SHP77 (cell line): Measurements from ENCODE around the gene CLN5.
"Not testable (repeated sequence)": the region's sequence is repeated elsewhere in the genome, so short reads cannot be mapped to it uniquely, and the experiment has no call there.

ENCODE experiments used
- DNase-seq, 2 experiments: peaks; one replicate each; lab custom pipeline; 2025; lab: John Stamatoyannopoulos, UW

Gene CLN5

DNA sequence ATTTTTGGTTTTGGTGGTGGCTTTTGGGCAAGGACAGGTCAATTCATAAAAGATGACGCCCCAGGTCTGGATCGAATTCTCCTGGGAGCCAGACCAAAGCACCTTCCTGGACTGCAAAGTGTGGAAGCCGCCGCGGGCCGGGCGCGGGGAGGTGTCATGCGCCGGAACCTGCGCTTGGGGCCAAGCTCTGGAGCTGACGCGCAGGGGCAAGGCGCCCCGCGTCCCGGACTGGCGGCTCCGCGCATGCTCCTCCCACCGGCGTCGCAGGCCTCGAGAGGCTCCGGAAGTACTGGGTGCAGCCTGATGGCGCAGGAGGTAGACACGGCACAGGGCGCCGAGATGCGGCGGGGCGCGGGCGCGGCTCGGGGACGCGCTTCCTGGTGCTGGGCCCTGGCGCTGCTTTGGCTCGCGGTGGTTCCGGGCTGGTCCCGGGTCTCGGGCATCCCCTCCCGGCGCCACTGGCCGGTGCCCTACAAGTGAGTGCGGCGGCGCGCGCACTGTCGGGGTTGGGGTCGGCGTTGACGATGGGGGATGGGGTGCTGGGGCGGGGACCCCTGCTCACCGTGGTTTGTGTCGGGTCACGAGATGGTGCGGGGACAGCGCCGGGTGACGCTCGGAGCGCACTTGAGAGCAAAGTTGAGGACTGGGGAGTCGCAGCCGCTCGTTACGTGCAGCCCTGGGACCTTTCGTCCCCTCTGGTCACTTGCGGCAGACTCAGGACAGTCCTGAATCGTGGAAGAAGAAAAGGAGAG is at the start of gene CLN5:
Gene CLN5, plus strand, starts transcription at position 286 of the 752 bp plus-strand sequence. Its CDS starts 18 bp downstream, at position 304.
- peak; percentile 83 to 85 for DNase-seq

DNA sequence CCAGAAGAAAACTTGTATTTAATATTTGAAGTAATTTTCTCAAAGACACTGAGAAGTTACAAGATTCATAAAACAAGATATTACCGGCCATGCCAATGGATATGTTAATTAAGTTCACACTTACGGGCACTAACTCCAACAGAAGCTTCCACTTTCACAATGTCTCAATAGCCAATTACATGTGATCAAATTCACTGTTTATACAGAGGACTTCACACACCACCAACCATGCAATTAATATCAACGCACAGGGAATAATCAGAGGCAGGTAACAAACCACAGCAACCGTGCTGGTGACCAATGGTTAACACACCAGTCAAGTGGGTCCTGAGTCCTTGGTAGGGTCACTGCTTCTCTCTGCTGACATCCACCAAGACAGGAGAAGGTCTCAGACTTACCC is 49.5 kb upstream of the CLN5 start:
- no peak for DNase-seq

DNA sequence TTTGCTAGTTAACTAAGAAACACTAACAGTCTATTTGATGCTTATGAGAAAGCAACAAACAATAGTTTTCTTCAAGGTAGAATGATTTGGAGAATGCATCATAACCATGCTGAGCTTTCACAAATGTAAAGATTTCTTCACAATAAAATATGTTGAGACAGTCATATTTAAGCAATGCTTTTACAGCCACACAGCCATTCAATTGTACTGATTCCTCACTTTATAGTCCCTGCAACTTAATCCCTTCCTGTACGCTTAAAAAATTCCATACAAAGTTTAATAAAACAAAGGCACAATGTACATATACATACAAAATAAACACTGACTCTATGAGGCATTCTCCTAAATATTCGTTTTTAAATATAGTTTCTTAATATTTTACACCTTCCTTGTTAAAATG is 48.2 kb upstream of the CLN5 start:
- DNase-seq, result no peak

DNA sequence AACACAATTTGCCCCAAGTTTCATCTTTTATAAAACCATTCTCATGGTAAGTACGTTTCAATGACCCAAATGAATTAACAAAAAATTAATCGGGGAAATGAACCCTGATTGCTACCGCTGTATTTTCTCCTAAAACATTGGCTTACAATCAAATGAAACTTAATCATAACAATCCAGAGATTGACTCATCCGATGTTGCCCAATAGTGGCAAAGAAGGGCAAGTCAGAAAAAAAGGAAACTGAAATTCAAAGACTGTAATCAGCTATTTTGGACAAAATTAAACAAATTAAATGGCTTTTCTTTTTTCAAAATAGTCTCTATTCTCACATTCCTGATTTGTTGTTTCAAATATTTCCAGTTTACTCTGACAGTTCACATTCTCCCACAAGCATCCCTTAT is 47.4 kb upstream of the CLN5 start:
- no peak for DNase-seq

DNA sequence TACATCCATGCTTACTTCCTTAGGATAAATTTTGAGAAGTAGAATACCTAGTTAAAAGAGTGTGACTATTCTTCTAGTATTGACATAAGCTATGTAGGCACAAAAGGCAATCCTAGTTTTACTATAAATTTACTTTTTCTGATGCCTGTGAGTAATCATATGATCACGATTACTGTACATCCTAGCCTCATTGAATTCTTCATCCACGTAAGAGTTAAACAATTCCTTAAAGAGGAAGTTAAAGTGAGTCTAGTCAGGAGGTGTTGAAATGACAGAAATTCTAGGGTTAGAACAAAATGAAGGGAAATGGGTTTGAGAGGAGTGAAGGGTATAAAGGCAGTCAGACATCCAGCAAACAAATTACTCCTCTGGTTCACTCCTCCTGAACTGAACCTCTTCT is 43.7 kb upstream of the CLN5 start, which contains the start of gene ACOD1:
Gene ACOD1, plus strand, starts transcription at position 363 of the 400 bp plus-strand sequence. CDS start 48 bp downstream, outside the sequence.
- DNase-seq, result no peak

DNA sequence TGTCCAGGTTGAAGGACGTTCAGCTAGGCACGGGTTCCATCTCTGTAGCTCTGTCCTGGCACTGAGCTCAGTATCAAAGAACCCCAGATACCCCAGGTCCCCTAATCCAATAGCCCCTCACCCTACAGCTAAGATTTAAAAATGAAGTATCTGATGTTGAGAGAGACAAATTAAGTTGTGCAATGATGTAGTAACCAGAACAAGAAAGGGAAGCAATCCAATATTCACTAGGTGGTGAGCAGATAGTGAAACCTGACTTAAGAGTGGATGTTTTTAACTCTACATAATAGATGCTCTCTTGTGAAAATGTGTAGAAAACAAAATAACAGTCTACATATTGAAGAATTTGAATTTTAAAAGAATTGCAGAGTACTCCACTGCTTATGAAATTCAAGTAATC is 41.8 kb upstream of the CLN5 start:
- DNase-seq, result no peak

DNA sequence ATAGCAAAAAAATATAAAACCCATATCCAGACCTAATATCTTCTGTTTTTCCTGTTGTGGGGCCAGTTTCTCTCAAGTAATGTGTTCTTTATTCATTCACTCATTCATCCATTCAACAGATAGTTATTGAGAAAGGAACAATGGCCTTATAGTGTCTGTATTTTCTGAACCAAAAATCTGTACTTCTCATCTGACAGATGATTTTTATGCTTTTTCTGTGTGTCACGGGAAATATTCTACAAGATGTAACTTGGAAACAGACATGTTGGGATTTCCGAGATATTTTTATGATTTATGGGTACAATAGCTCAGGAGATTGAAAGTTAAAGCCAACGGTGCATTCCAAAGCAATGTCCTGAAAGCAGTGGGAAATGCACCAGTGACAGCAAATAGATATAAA is 37.9 kb upstream of the CLN5 start:
- DNase-seq, result no peak

DNA sequence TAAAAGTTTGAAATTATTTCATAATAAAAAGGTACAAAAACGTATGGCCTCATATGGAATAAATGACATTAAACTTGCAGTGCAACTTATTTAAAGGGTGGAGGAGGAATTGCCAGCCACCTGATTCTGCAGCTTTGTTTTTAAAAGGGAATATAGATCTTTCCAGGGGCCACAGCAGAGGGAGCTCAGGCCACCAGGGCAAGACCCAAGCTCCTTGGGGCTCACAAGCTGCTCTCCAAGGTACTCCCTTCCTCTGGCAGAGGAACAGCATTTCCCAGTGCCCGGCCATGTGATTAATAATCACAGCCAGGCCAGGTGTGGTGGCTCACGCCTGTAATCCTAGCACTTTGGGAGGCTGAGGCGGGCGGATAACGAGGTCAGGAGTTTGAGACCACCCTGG is 37.3 kb upstream of the CLN5 start:
- no peak for DNase-seq

DNA sequence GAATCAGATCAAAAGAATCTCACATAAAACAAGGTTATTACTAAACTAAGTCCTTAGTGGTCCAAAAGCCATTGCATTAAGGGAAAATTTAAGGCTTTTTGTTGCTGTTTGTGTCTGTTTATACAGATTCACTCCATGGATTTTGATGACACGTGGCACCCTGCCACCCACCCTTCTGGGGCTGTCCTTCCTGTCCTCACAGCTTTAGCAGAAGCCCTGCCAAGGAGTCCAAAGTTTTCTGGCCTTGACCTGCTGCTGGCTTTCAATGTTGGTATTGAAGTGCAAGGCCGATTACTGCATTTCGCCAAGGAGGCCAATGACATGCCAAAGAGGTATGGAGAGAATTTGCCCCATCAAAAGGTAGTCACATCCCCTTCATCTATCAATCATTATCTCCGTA is 36.7 kb upstream of the CLN5 start:
- no peak for DNase-seq

DNA sequence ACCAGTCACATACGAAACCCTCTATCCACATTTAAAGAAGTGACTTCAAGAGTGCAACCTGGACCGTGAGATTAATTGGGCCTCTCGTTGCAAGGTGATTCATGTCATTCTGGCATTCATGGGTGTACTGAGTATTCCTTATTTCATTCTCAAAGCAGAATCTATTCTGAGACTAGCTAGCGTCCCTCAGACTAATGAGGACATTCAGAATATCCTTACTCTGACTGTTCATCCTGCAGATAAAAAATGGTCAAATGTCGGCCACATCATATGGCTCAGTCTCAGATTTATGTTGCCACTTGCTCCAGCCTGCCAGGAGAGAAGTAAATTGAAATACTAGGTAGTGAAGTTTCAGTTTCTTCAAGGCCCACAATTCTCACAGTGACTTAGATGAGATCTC is 36.2 kb upstream of the CLN5 start:
- DNase-seq, result no peak

DNA sequence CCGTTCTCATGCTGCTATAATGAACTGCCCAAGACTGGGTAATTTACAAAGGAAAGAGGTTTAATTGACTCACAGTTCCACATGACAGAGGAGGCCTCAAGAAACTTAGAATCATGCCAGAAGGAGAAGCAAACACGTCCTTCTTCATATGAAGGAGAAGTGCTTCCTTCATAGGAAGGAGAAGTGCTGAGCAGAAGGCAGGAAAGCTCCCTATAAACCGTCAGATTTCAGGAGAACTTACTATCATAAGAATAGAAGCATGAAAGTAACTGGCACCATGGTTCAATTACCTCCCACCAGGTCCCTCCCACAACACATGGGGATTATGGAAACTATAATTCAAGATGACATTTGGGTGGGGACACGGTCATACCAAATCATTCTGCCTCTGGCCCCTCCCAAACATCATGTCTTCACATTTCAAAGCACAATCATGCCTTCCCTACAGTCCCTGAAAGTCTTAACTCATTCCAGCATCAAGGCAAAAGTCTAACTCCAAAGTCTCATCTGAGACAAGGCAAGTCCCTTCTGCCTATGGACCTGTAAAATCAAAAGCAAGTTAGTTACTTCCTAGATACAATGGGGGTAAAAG is 32.9 kb upstream of the CLN5 start:
- no peak for DNase-seq

DNA sequence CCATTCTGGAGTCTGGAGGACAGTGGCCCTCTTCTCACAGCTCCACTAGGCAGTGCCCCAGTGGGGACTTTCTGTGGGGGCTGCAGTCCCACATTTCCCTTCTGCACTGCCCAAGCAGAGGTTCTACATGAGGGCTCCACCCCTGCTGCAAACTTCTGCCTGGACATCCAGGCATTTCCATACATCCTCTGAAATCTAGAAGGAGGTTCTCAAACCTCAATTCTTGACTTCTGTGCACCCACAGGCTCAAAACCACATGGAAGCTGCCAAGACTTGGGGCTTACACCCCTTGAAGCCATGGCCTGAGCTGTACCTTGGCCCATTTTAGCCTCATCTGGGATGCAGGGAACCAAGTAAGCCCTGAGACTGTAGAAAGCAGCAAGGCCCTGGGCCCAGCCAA is 32.1 kb upstream of the CLN5 start:
- not testable (repeated sequence) for DNase-seq

DNA sequence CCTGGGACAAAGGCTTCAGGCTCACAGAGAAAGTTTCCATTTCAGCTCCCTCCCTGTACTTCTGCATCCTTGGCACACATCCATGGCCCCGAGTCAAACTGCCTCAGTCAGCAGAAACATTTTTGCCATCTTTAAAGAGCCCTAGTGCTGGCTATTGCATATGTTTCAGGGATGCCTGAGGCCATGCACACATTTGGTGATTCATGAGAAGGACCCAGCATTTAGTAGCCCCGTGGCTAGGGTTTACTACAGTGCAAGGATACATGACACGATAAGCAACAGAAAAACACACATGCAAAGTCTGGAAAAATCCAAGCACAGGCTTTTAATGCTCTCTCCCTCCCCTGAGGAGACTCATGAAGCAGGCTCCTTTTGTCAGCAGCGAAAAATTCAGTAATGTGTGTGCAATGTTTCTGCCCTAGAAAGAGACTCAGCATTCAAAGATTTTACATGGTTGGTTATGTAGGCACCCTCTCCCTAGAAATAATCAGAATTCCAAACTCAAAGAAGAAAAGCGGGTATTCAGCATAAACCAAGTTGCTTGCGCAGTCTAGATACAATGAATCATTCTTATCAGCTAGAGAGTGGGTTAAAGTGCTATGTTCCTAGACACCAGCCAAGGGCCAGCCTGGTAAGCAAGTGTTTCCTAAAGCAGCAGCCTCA is 26.0 kb upstream of the CLN5 start:
- DNase-seq, result no peak

DNA sequence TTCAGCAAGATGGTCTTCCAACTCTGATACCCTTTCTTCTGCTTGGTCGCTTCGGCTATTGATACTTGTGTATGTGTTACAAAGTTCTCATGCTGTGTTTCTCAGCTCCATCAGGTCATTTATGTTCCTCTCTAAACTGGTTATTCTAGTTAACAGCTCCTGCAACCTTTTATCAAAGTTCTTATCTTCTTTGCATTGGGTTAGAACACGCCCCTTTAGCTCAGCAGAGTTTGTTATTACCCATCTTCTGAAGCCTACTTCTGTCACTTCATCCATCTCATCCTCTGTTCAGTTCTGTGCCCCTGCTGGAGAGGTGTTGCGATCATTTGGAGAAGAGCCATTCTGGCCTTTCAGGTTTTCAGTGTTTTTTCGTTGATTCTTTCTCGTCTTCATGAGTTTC is 24.9 kb upstream of the CLN5 start:
- no peak for DNase-seq

DNA sequence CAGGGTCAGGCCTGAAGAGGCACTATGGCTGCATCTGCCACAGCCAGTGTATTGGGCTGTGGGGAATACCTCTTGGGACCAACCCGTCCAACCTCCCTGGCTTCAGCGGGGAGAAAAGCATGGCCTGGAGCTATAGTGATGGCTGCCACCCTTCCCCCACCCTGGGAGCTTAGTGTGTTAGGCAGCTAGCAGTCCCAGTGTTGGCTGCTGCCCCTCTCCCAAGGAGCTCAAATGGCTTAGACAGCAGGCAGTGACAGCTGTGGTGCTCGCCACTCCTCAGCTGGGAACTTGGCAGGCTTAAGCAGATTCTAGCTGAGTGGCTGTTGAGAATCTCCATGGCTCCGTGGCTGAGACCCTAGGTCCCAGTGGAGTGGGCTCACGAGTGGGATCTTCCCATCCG is 23.8 kb upstream of the CLN5 start:
- DNase-seq, result no peak

DNA sequence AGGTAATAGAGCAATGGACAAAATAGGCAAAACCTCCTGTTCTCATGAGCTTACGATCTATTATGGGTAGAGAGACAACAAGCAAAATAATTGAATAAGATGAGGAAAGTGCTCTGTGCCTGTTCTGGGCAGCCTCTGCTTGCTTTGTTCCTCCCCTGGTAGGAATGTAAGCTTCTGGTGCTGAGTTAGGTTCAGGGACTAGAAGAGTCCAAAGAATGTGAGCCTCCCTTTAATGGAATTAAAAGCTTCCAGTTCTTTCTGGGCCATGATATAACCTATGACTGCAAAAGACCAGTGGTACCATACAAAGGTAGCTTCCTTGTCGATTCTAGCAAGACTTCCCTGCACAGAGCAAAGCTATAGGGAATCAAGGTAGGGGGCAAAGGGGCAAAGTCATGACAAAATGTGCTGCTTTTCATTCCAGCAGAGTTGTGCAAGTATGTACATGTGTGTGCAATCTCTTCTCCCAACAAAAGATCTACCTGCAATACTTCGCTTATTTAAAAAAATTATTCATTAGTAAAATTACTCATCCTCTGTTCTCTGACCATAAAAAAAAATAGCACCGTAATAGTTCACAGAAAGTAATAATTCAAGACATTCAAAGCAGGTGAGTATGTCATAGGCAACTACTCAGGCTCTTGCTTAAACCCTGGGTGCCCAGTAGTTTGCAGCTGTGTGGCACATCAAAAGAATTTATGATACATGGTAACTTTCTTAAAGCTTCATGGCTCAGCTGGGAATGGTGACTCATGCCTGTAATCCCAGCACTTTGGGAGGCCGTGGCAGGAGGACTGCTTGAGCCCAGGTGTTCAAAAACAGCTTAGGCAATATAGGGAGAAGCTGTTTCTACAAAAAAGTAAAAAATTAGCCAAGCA is 22.2 kb upstream of the CLN5 start:
- DNase-seq, result no peak

DNA sequence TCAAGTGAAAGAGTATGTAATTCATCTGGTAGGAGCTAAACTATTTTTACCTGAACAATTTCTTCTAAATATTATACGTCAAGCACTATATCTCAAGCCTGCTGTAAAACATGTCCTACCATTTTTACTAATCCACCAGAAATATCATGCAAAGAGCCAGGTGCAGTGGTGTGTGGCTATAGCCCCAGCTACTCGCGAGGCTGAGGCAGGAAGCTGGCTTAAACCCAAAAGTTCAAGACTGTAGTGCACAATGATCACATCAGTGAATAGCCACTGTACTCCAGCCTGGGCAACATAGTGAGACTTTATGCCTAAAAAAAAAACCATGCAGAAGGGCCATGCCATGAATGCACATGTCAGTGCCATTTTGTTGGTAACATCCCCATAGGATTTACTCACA is 20.7 kb upstream of the CLN5 start:
- no peak for DNase-seq

DNA sequence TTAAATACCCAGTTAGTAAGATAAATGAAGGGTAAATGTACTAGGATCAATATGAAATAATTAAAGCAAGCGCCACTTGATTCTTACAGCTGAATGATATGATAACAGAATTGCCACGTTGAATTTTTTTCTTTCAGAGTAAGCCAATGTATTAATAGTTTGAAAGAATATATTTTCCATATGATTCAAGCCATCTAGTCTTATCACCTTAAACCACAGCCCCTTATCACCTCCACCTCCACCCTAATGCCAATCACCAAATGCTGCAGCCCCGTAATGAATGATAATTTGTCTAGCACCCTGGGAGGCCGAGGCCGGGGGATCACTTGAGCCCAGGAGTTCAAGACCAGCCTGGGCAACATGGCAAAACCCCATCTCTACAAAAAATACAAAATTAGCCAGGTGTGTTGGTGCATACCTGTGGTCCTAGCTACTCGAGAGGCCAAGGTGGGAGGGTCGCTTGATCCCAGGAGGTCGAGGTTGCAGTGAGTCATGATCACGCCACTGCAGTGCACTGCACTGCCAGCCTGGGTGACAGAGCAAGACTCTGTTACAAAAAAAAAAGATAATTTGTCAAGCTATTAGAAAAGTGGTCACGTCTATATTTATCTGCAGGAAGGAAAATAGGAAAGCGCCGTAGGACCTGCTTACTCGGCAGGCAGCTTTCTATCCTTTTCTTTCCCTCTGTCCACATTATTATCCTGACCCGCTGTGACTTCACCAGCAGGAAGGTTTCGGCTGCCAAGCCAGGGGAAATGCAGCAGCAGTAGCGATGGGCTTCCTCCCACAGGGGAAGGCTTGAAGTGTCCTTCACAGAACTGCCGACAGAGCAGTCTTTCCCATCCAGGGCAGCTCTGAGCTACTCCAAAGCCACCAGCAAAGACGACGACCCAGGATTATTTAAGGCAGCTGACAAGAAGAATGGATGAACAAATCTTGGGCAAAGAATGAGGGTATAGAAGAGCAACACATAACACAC is 19.7 kb upstream of the CLN5 start:
- DNase-seq, result no peak

DNA sequence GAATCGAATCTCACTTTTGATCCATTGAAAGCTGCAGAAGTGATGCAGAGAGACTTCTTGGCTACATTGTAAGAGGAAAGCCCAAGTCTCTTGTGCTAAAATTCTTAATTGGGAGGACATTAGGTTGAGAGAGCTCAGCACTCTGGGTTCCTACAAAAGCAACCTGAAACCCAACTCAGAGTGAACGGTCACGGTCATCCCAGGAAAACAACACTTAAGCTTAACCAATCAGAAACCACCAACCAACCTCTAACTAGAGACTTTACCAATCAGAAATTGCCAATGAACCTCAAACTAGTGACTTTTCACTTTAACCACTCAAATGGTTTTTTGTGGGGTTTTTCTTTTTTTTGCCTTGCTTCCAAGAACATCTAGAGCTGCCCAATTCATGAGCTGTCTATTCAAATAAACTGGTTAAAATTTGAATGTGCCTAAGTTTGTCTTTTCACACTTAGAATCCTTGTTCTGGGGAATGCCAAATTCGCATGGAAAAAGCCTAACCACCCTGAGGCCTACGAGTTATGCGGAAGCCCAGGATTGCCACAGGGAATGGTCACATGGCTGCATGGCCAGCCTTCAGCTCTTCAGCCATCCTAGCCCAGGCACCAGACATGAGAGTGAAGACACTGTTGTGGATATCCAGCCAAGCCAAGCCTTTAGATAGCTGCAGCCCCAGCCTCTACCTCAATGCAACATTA is 17.8 kb upstream of the CLN5 start:
- no peak for DNase-seq

DNA sequence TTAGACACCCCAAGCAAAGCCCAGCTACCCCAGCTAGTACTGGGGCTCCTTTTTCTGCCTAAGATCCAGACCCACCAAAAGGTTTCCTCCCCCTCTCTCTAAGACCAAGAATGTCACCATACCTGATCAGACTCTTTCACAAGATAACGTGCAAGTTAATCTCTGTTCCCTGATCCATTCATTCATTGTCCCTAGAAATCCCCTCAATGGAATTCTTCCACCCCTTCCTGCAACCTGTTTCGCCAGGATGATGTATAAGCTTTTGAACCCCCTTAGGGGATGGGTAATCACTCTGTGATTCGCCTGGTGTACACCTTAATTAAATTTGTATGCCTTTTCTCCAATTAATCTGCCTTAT is 17.3 kb upstream of the CLN5 start:
- no peak for DNase-seq

DNA sequence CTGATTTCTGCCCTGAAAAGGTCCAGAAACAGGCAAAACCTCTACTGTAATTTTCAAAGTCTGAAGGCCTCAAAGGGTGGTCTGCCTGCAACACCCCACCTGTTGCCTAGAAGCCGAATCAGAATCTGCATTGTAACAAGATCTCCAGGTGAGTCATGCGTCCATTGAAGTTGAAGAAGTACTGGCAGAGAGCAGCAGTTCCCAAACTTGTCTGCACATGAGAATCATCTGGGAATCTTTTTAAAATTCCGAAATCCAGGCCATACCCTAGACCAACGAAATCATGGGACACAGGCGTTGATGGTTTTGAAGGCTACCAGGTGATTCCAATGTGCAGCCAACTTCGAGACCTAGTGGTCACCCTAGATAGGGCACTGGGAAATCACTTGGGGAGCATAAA is 16.0 kb upstream of the CLN5 start:
- no peak for DNase-seq
